HepG2 (cell line): ENCODE data around the gene ANKS6. TPM values are rescaled to one million over a fixed set of nuclear protein-coding genes. Genes with fewer than 3 reads are reported as not detected.

Experiments
- ATAC-seq: fragments of 200-7000 bp; cut with Tn5 transposase; 3 replicates; pipeline ENCODE4 v1.9.1; 2020; ENCODE audit warnings: mild to moderate bottlenecking, moderate library complexity
- BruUV-seq: library from RNA; stranded (reverse); fragments of 400-500 nt; replicated peaks from 2 replicates; lab custom pipeline; 2021; lab: Mats Ljungman, UMichigan
- CTCF ChIA-PET: fragments of 300-600 bp; formaldehyde crosslinking; extraction: SDS; loops from one replicate; lab custom pipeline; 2021; ENCODE audit warnings: low total read pairs, inconsistent platforms, low intra/inter-chr PET ratio; lab: Yijun Ruan, JAX
- POLR2A ChIA-PET: fragments of 350-600 bp; sonication (Branson Sonifier 250); formaldehyde crosslinking; loops from one replicate; lab custom pipeline; 2020; ENCODE audit warnings: antibody characterized with exemption, inconsistent platforms; lab: Yijun Ruan, JAX
- DNase-seq: peaks from one replicate; pipeline ENCODE4 v3.0.0-alpha.2; 2015; ENCODE audit warnings: low spot score
- FAIRE-seq: peaks from 3 replicates; lab custom pipeline; 2011; peaks lifted over from hg19 to GRCh38; lab: Jason Lieb, UNC
- H2AFZ ChIP-seq: one replicate; pipeline ENCODE4 v1.6.1; 2011; ENCODE audit warnings: low read length, inconsistent platforms
- H3K27ac ChIP-seq: fragments of 300-600 bp; 3 replicates; pipeline ENCODE4 v1.8.0; 2011; ENCODE audit warnings: mixed run types, mild to moderate bottlenecking, mixed read lengths, low read length, inconsistent platforms; ENCODE audit not compliant: insufficient read depth; ENCODE audit errors: extremely low read length
- H3K27me3 ChIP-seq, 2 experiments: fragments of 200-600 bp in 1 of 2; 2 replicates in 1 of 2; 3 replicates in 1 of 2; pipeline versions ENCODE4 v1.6.0 to v1.8.0; 2011; ENCODE audit warnings: low read length in 2 of 2, mild to moderate bottlenecking in 2 of 2, moderate library complexity in 2 of 2, inconsistent platforms in 1 of 2; ENCODE audit not compliant: insufficient read depth in 2 of 2, control insufficient read depth in 1 of 2
- H3K36me3 ChIP-seq, 2 experiments: fragments of 200-600 bp in 1 of 2; replicated peaks in 1 of 2; 2 replicates in 1 of 2; 3 replicates in 1 of 2; pipeline versions ENCODE4 v1.5.1 to v1.8.0; 2011; ENCODE audit warnings: low read length in 2 of 2, inconsistent platforms in 1 of 2; ENCODE audit not compliant: insufficient read depth in 2 of 2, control insufficient read depth in 1 of 2
- H3K4me1 ChIP-seq: 2 replicates; pipeline ENCODE4 v1.5.1; 2012; ENCODE audit warnings: low read length, inconsistent platforms; ENCODE audit not compliant: insufficient read depth
- H3K4me2 ChIP-seq: 2 replicates; pipeline ENCODE4 v1.6.0; 2011; ENCODE audit warnings: low read depth, low read length, inconsistent platforms
- H3K4me3 ChIP-seq, 3 experiments: fragments of 200-600 bp in 1 of 3; sonication (generic), shearing (Covaris generic) in 1 of 3; replicated peaks in 1 of 3; 2 replicates each; pipeline ENCODE4 v1.5.1; 2011 to 2016; ENCODE audit warnings: low read length in 3 of 3, inconsistent platforms in 2 of 3, low read depth in 2 of 3, mild to moderate bottlenecking in 2 of 3, control low read depth in 1 of 3, mixed read lengths in 1 of 3; ENCODE audit not compliant: insufficient read depth in 1 of 3
- H3K79me2 ChIP-seq: one replicate; pipeline ENCODE4 v1.6.1; 2011; ENCODE audit warnings: low read length, inconsistent platforms; ENCODE audit not compliant: insufficient read depth
- H3K9ac ChIP-seq: 2 replicates; pipeline ENCODE4 v1.6.0; 2011; ENCODE audit warnings: mild to moderate bottlenecking, low read depth, low read length, inconsistent platforms; ENCODE audit not compliant: insufficient read depth
- H3K9me3 ChIP-seq: 2 replicates; pipeline ENCODE4 v1.5.1; 2012; ENCODE audit warnings: mild to moderate bottlenecking, low read length
- H4K20me1 ChIP-seq: 2 replicates; pipeline ENCODE4 v1.6.0; 2011; ENCODE audit warnings: inconsistent platforms, mild to moderate bottlenecking, low read length, moderate library complexity; ENCODE audit not compliant: insufficient read depth
- CC2D1A ChIP-seq: sonication (generic); formaldehyde crosslinking; IDR thresholded peaks from 2 replicates; pipeline ENCODE4 v1.8.1; 2023; ENCODE audit warnings: mild to moderate bottlenecking, missing genetic modification reagents
- NFE2 ChIP-seq: sonication (generic); formaldehyde crosslinking; IDR thresholded peaks from 2 replicates; pipeline ENCODE4 v1.4.0; 2020; ENCODE audit warnings: missing genetic modification reagents
- ZNF17 ChIP-seq: sonication (generic); formaldehyde crosslinking; IDR thresholded peaks from 2 replicates; pipeline ENCODE4 v1.5.0; 2020; ENCODE audit warnings: mild to moderate bottlenecking, missing genetic modification reagents
- WGBS: methylation state at CpG from one replicate; pipeline ENCODE4 v1.1.6; 2017; ENCODE audit warnings: low lambda C conversion rate; 5-methylcytosine and 5-hydroxymethylcytosine counted together
- in situ Hi-C: cut with HindIII; loops from 2 replicates; pipeline ENCODE4 v1.10.0; 2017; ENCODE audit warnings: low pct_unique_long_range_greater_than_20kb; ENCODE audit not compliant: extremely low pct_ligation_motif_present
- intact Hi-C: fragments of 100-400 bp; cut with micrococcal nuclease; formaldehyde crosslinking; loops from one replicate; pipeline ENCODE4 v1.10.0; 2022; ENCODE audit not compliant: unreplicated experiment
- polyA plus RNA-seq, 8 experiments: library from polyadenylated mRNA; depleted of rRNA in 3 of 8; stranded (reverse) in 7 of 8; unstranded in 1 of 8; fragments of >200 nt; fragmentation: Illumina TruSeq in 4 of 8; extraction: Trizol in 4 of 8; gene quantifications; 2 replicates each; pipeline versions ENCODE4 v1.2.1 to v1.2.3, GENCODE V29; 2011 to 2016; ENCODE audit warnings: low read depth in 4 of 8, missing spikeins in 1 of 8, mixed read lengths in 1 of 8; ENCODE audit not compliant: insufficient read depth in 1 of 8
- total RNA-seq, 5 experiments: library from RNA; depleted of rRNA; stranded (reverse); fragments of >200 nt; fragmentation: Illumina TruSeq; extraction: Trizol; gene quantifications; 2 replicates each; pipeline ENCODE4 v1.2.3, GENCODE V29; 2016; ENCODE audit warnings: low read depth in 1 of 5
- TF ChIP-seq, protein P1 (sequence below): IDR thresholded peaks from 2 replicates; pipeline ENCODE4 v1.6.1; 2016; ENCODE audit warnings: missing compliant biosample characterization, missing genetic modification reagents, borderline replicate concordance
- TF ChIP-seq, protein P2 (sequence below): sonication (generic); formaldehyde crosslinking; IDR thresholded peaks from 2 replicates; pipeline ENCODE4 v1.8.1; 2023; ENCODE audit warnings: mild to moderate bottlenecking, missing genetic modification reagents

ANKS6 gene
- total and polyA plus RNA-seq, 2 of the 13 experiments (the other 11 are each of a cell fraction or from before 2014, with no cell fraction given) = 8.8 to 10.7 TPM

DNA sequence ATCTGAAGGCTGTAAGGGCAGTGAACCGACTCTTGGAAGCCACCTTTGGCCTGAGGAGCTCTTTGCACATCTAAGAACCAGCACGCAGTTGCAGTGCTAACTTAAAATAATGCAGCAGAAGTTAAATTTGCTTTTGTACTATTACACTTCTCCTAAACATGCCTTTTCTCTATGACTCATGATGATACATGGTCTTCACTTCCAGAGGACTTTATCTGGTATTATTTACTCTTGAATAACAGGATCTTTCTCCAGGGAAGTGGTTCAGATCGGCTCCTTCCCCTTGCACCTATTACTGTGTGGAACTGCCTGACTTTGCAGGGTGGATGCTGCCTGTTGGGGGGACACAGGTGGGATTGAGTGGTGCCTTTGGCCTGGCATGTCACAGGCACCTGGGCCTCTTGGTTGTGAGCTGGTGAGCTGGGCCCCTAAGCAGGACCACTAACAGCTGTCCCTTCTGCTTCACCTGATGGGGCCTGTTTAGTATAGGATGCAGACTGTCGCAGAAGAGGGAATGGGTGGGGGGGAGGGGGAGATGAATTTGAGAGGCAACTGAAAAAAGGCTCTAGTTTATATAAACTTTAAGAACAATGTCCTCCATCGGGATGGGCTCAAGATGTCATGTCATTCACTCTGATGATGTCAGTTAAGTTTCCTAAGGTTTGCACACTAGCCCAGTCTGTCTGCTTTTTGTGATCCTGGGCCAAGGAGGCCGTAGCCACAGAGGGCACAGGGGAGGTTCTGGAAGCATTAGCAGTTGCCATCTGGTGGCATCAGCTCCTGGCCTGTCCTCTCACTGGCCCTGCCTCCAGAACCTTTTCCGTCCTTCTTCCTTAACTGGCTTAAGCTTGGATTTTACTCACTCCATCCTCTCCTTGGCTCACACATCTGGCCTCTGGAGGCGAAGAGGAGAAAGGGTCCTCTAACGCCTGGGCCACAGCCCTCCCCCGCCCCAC is 53.8 kb downstream of the ANKS6 start:
- in situ Hi-C loops = no loop called here
- DNase-seq (no peak), FAIRE-seq (no peak), ATAC-seq (no peak)
- intact Hi-C loops = no loop called here
- Histone ChIP-seq H4K20me1 (no peaks in the 10 kb centered on the region), H3K27me3 (no peaks in the 10 kb centered on the region), H3K79me2 (no peaks in the 10 kb centered on the region), H3K27ac (no peak overlapping the region), H3K4me3 (no peak overlapping the region), H3K36me3 (no peaks in the 10 kb centered on the region; a peak in 1 of 5 replicates), H3K4me1 (no peaks in the 10 kb centered on the region), H3K9ac (no peak overlapping the region), H3K9me3 (no peaks in the 10 kb centered on the region), H2AFZ (no peak overlapping the region), H3K4me2 (no peak overlapping the region)
- TF ChIP-seq, protein P1, sequence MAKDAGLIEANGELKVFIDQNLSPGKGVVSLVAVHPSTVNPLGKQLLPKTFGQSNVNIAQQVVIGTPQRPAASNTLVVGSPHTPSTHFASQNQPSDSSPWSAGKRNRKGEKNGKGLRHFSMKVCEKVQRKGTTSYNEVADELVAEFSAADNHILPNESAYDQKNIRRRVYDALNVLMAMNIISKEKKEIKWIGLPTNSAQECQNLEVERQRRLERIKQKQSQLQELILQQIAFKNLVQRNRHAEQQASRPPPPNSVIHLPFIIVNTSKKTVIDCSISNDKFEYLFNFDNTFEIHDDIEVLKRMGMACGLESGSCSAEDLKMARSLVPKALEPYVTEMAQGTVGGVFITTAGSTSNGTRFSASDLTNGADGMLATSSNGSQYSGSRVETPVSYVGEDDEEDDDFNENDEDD (CRISPR knock-in tag) = no peak
- no peak for TF ChIP-seq ZNF17
- TF ChIP-seq, protein P2, sequence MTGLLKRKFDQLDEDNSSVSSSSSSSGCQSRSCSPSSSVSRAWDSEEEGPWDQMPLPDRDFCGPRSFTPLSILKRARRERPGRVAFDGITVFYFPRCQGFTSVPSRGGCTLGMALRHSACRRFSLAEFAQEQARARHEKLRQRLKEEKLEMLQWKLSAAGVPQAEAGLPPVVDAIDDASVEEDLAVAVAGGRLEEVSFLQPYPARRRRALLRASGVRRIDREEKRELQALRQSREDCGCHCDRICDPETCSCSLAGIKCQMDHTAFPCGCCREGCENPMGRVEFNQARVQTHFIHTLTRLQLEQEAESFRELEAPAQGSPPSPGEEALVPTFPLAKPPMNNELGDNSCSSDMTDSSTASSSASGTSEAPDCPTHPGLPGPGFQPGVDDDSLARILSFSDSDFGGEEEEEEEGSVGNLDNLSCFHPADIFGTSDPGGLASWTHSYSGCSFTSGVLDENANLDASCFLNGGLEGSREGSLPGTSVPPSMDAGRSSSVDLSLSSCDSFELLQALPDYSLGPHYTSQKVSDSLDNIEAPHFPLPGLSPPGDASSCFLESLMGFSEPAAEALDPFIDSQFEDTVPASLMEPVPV (CRISPR knock-in tag) = no peak
- no peak for TF ChIP-seq CC2D1A (CRISPR knock-in tag)
- TF ChIP-seq NFE2 (CRISPR knock-in tag) = no peak
- ChIA-PET CTCF (no interaction called here), POLR2A (no interaction called here)
- BruUV-seq = no TSS peak
- WGBS = 76% methylated on average over 8 of the region's 10 CpGs
